GM19043 (cell line): ENCODE data around the gene RNF149.
"Not testable (repeated sequence)": the region's sequence is repeated elsewhere in the genome, so short reads cannot be mapped to it uniquely, and the experiment has no call there.

Experiments used
- ATAC-seq: cut with Tn5 transposase; IDR thresholded peaks from one replicate; pipeline ENCODE4 v1.9.1; 2021; ENCODE audit warnings: low read depth; ENCODE audit not compliant: unreplicated experiment

Gene RNF149

GRCh38 chr2:101237944-101238343, 70.6 kb downstream of the RNF149 start:
- ATAC-seq: not testable (repeated sequence)

GRCh38 chr2:101235956-101236355, 72.5 kb downstream of the RNF149 start:
- ATAC-seq: not testable (repeated sequence)

- no peak for ATAC-seq
Measured at GRCh38 chr2:101234169-101234938, 74.1 kb downstream of the RNF149 start.

GRCh38 chr2:101232770-101233169, 75.7 kb downstream of the RNF149 start:
- no peak for ATAC-seq

GRCh38 chr2:101231937-101232730, 76.4 kb downstream of the RNF149 start:
- no peak for ATAC-seq

- ATAC-seq: no peak
Measured at GRCh38 chr2:101231240-101231639, 77.3 kb downstream of the RNF149 start.

- no peak for ATAC-seq
Measured at GRCh38 chr2:101230541-101231001, 77.9 kb downstream of the RNF149 start.
